ENCODE results near the gene MUC13.
A peak's percentile ranks its signal among the peaks of the same experiment; 100 is the strongest.

Gene MUC13

GRCh38 chr3:124895756-124896155, 38.8 kb downstream of the MUC13 start:
- no peak for DNase-seq

GRCh38 chr3:124893526-124893925, 41.0 kb downstream of the MUC13 start:
- no peak for DNase-seq

GRCh38 chr3:124890573-124891190, 43.9 kb downstream of the MUC13 start:
- DNase-seq, result no peak

DNA sequence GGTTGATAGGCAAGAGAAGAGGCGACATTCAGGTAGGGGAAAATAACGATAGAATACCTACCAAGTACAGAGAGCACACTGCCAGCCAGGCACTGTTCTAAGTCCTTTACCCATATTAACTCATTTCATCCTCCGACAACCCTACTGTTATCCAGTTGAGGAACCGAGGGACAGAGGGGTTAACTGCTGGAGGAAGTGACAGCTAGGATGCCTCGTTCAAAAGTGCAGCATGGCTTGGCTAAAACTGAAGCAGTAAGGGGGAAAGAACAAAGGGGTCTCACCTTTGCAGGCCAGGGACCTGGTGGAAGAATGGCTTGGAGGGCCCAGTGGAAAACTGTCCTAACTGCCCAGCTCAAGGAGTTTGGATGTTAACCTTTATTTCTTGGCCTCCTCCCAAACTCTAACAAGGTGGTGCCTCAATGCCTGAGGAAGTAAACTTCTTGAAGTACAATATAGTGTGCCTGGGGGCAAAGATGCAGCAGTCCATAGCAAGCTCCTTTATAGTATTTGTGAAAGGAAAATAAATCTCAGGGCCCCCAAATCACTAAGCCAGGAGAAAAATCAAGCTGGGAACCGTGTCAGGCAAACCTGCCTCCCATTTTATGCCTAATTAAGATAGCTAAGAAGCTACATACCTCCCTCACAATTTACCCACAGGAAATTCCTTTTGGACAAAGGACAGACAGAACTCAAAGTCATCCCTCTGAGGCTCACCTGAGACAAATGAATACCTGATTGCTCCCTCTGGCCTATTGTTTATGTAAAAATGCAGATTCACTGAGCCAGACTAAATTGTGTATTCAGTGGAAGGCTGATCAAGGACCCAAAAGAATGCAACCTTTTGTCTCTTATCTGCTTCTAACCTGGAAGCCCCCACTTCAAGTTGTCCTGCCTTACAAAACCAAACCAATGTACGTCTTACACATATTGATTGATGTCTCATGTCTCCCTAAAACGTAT, 45.8 kb downstream of the MUC13 start:
- DNase-seq, result no peak

DNA sequence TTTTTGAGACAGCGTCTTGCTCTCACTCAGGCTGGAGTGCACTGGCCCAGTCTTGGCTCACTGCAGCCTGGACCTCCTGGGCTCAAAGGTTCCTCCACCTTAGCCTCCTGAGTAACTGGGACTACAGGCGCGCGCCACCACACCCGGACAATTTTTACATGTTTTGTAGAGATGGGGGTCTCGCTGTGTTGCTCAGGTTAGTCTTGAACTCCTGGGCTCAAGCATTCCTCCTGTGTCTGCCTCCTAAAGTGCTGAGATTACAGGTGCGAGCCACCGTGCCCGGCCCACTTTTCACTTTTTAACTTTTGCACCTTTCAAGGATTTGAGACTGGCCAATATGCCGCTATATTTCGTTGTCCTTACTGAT, 46.6 kb downstream of the MUC13 start:
- no peak for DNase-seq

GRCh38 chr3:124887177-124887931, 47.2 kb downstream of the MUC13 start, which contains the start of gene ITGB5:
ITGB5 (minus strand) TSS chr3:124887365; CDS start chr3:124887000, 365 bp downstream.
- DNase-seq, result peak; percentile 21

- peak; percentile 11 for DNase-seq
These were observed 48.1 kb downstream of the MUC13 start for GRCh38 chr3:124886168-124887056.

- no peak for DNase-seq
These were observed 48.9 kb downstream of the MUC13 start for GRCh38 chr3:124885466-124886167.

- DNase-seq, result no peak
These were observed 50.0 kb downstream of the MUC13 start for GRCh38 chr3:124884474-124885101.

GRCh38 chr3:124883766-124884473, 50.6 kb downstream of the MUC13 start:
- no peak for DNase-seq

DNA sequence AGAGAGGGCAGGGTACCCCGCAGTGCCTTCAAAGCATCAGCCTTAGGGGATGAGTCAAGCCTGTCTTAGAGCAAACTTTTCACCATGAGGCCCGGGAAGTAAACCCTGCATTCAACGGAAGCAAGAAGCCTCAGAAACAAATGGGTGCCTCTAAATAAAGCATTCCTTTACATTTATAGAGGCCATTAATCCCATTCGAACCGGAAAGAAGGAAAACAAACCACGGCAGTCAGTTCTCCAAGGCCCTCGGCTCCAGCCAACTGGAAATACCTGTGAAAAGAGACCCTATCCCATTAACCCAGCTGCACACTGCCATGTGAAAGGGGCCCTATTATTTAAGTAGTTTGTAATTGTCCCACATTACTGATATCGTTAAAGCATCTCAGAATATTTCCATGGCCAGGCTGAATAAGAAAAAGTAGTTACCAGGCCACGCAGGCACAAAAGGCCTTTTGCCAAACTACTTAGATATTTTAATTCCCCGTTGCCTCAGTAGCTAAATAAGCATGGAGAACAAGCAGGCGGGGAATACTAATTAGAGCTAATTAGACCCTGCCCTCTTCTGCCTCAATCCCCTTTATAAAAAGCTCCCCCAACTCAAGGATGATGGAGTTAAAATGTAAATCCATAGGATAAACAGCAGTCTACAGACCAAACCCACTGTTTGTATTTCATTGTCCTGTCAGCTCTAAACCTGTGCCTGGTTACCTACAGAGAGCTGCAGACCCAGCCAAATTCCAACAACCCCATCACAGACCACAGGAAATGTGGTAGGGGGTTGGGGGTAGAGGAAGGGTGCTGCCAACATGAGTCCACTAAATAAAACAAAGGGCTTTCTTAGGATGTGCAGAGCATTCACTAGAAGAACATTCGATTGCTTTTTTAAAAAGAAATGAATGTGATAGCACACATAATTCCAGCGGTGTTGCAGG, 51.5 kb downstream of the MUC13 start:
- no peak for DNase-seq

- DNase-seq, result no peak
These were observed 52.4 kb downstream of the MUC13 start for GRCh38 chr3:124881976-124882697.

DNA sequence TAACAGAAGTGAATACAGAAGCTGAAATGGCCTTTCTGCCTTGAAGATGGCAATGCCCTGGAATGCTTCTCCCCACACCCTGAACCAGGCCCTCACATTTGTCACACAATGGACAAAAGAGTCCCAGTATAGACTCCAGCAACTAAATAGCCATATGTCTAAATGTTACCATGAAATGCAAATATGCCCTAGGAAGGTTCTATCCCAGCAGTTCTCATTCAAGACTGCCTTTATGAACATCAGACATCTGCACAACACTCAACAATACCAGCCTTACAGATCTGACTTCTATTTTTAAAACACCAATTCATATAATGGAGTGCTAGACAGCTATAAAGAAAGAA, 55.2 kb downstream of the MUC13 start:
- no peak for DNase-seq

DNA sequence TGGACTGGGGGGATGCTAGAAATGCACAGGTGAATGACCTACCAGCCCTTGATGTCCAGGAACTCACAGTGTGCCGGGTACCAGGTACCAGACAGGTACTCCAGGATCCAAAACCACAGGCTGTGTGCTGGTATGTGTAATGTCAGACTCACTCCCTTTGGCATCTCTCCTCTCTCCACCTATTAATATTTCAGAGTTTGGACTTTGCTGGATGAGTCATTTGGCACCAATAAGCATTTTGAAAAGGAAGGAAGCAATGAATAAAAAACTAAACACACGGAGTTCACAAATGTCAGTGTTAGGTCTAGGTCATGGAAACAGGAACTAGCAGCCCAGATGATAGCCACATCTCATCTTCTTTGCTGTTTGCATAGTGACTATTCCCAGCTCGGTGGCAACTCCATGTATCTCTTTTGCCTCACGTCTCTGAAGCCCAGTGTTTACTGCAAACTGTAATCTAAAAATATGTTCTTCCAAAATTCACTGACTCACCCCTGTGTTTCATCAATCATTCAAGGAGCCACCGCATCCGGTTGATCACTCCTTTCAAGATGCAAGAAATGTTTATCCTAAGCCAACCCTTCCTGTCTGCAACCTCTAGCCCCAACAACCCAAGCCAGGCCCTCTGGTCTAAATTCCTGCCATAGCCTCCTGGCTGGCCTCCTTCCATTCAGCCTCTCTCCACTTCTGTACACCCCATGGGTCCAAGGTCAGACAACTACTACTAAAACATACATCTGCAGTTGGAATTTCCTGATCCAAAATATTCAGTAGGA, 55.8 kb downstream of the MUC13 start:
- DNase-seq, result no peak

GRCh38 chr3:124877674-124878073, 56.9 kb downstream of the MUC13 start:
- DNase-seq, result no peak

DNA sequence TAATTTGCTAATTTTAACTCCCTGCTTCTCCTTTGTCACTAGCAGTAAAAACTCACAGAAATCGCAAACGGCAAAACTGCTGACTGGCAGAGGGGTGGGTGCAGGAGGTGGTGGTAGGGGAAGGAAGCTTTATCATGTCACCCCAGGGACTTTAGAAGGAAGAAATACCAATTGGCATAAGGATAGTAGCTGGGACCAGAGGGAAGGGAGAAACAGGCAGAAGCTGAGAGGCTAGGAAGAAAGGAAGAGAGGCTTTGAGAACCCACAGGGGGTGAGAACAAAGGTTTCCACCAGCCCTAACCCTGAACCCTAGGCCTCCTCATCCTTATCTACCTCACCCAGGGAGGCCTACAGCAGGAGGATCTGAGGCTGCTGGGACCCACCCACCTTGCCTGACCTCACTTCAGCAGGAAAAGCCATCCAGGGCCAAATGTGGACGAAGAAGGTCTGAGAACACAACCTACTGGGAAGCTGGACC, 58.1 kb downstream of the MUC13 start:
- DNase-seq, result no peak

- DNase-seq, result no peak
These were observed 61.3 kb downstream of the MUC13 start for GRCh38 chr3:124873226-124873625.

GRCh38 chr3:124867511-124867910, 67.0 kb downstream of the MUC13 start:
- no peak for DNase-seq
